CD14-positive monocyte (primary cell): ENCODE data around the gene IBA57. TPM values are rescaled to one million over a fixed set of nuclear protein-coding genes. Genes with fewer than 3 reads are reported as not detected.
A peak's percentile ranks its signal among the peaks of the same experiment; 100 is the strongest.

Experiments used
- DNase-seq, 3 donors: peaks; one replicate each; pipeline ENCODE4 v3.0.0-alpha.2; 2011 to 2022
- H2AFZ ChIP-seq: 2 replicates; pipeline ENCODE4 v1.6.0; 2012; ENCODE audit warnings: mild to moderate bottlenecking, low read depth, low read length, inconsistent platforms; ENCODE audit not compliant: insufficient read depth, poor library complexity, severe bottlenecking
- H3K27ac ChIP-seq, 2 donors: 1 replicate in 1 of 2; 2 replicates in 1 of 2; pipeline ENCODE4 v1.5.1; 2012 to 2013; ENCODE audit warnings: low read length in 2 of 2, control low read depth in 1 of 2, inconsistent platforms in 1 of 2, low read depth in 1 of 2, mild to moderate bottlenecking in 1 of 2
- H3K27me3 ChIP-seq, 2 donors: one replicate each; pipeline versions ENCODE4 v1.6.0 to v1.6.1; 2011 to 2013; ENCODE audit warnings: low read length in 2 of 2; ENCODE audit not compliant: control insufficient read depth in 2 of 2, insufficient read depth in 2 of 2
- H3K36me3 ChIP-seq, 2 donors: replicated peaks in 1 of 2; 1 replicate in 1 of 2; 2 replicates in 1 of 2; pipeline versions ENCODE4 v1.5.1 to v1.6.1; 2012 to 2013; ENCODE audit warnings: low read length in 2 of 2, control low read depth in 1 of 2, inconsistent platforms in 1 of 2, mild to moderate bottlenecking in 1 of 2; ENCODE audit not compliant: insufficient read depth in 2 of 2, control insufficient read depth in 1 of 2
- H3K4me1 ChIP-seq, 2 donors: 1 replicate in 1 of 2; 2 replicates in 1 of 2; pipeline versions ENCODE4 v1.5.1 to v1.6.1; 2012 to 2013; ENCODE audit warnings: low read length in 2 of 2, control low read depth in 1 of 2, inconsistent platforms in 1 of 2, mild to moderate bottlenecking in 1 of 2, moderate library complexity in 1 of 2; ENCODE audit not compliant: insufficient read depth in 2 of 2, control insufficient read depth in 1 of 2
- H3K4me2 ChIP-seq: replicated peaks from 2 replicates; pipeline ENCODE3; 2012; ENCODE audit warnings: low read length, moderate library complexity, mild to moderate bottlenecking; ENCODE audit not compliant: poor library complexity, severe bottlenecking; ENCODE audit errors: extremely low read depth
- H3K4me3 ChIP-seq, 3 experiments: fragments of 200-600 bp in 1 of 3; sonication (generic) in 1 of 3; replicated peaks in 1 of 3; 1 replicate in 2 of 3; 2 replicates in 1 of 3; pipeline ENCODE4 v1.5.1; 2011 to 2013; ENCODE audit warnings: low read length in 3 of 3, mild to moderate bottlenecking in 3 of 3, control low read depth in 2 of 3, low read depth in 2 of 3, inconsistent platforms in 1 of 3, moderate library complexity in 1 of 3
- H3K79me2 ChIP-seq: 2 replicates; pipeline ENCODE4 v1.6.0; 2012; ENCODE audit warnings: mild to moderate bottlenecking, control low read depth, inconsistent platforms, low read length, moderate library complexity; ENCODE audit not compliant: insufficient read depth
- H3K9ac ChIP-seq: 2 replicates; pipeline ENCODE4 v1.6.0; 2017; ENCODE audit warnings: low read length, mild to moderate bottlenecking; ENCODE audit not compliant: insufficient read depth, poor library complexity, severe bottlenecking
- H3K9me3 ChIP-seq, 2 donors: replicated peaks in 1 of 2; 1 replicate in 1 of 2; 2 replicates in 1 of 2; pipeline versions ENCODE4 v1.5.1 to v1.6.1; 2012 to 2013; ENCODE audit warnings: low read length in 2 of 2, control low read depth in 1 of 2; ENCODE audit not compliant: control insufficient read depth in 1 of 2, insufficient read depth in 1 of 2
- H4K20me1 ChIP-seq: 2 replicates; pipeline ENCODE4 v1.6.0; 2012; ENCODE audit warnings: mild to moderate bottlenecking, low read length, control low read depth, moderate library complexity; ENCODE audit not compliant: insufficient read depth
- H3K27ac Mint-ChIP-seq, 7 donors: one replicate each; pipeline ENCODE4 v1.8.0; 2020; ENCODE audit warnings: mild to moderate bottlenecking in 7 of 7, mixed read lengths in 7 of 7, moderate library complexity in 6 of 7, inconsistent platforms in 2 of 7
- H3K27me3 Mint-ChIP-seq, 3 donors: one replicate each; pipeline ENCODE4 v1.8.0; 2021 to 2022; ENCODE audit warnings: low read depth in 3 of 3, mild to moderate bottlenecking in 3 of 3, mixed read lengths in 3 of 3, moderate library complexity in 3 of 3, inconsistent platforms in 1 of 3
- H3K36me3 Mint-ChIP-seq, 2 donors: one replicate each; pipeline ENCODE4 v1.8.0; 2020; ENCODE audit warnings: mixed read lengths in 2 of 2, inconsistent platforms in 1 of 2, mild to moderate bottlenecking in 1 of 2
- H3K4me1 Mint-ChIP-seq: one replicate; pipeline ENCODE4 v1.8.0; 2020; ENCODE audit warnings: mild to moderate bottlenecking, mixed read lengths
- H3K4me3 Mint-ChIP-seq, 2 donors: one replicate each; pipeline ENCODE4 v1.8.0; 2020; ENCODE audit warnings: mild to moderate bottlenecking in 2 of 2, mixed read lengths in 2 of 2, moderate library complexity in 1 of 2
- H3K9me3 Mint-ChIP-seq, 7 donors: one replicate each; pipeline ENCODE4 v1.8.0; 2020 to 2022; ENCODE audit warnings: mixed read lengths in 7 of 7, mild to moderate bottlenecking in 6 of 7, moderate library complexity in 6 of 7, inconsistent platforms in 2 of 7
- CTCF ChIP-seq: fragments of 200-600 bp; IDR thresholded peaks from one replicate; pipeline ENCODE4 v1.8.0; 2022; ENCODE audit warnings: antibody characterized with exemption, mild to moderate bottlenecking
- WGBS: methylation state at CpG from one replicate; pipeline ENCODE4 v1.1.5; 2013; ENCODE audit warnings: missing lambda C conversion rate; ENCODE audit not compliant: insufficient coverage; 5-methylcytosine and 5-hydroxymethylcytosine counted together
- intact Hi-C, 2 donors: fragments of 100-400 bp; cut with micrococcal nuclease; formaldehyde crosslinking; loops; one replicate each; pipeline versions ENCODE4 v1.15.0 to v1.15.1; 2023
- polyA plus RNA-seq, 3 donors: library from polyadenylated mRNA; depleted of rRNA in 1 of 3; unstranded in 2 of 3; stranded (reverse) in 1 of 3; fragments of 300-500 nt in 2 of 3; fragments of >200 nt in 1 of 3; fragmentation: Illumina TruSeq in 2 of 3; gene quantifications; 1 replicate in 2 of 3; 2 replicates in 1 of 3; pipeline ENCODE4 v1.2.3, GENCODE V29; 2012 to 2021

IBA57 gene
- polyA plus RNA-seq, 3 donors: 1.6 to 2.1 (median 1.7) TPM

GRCh38 chr1:228142701-228143136 is 22.9 kb upstream of the IBA57 start:
- H3K4me3 Mint-ChIP-seq: no peak overlapping the region
- Histone ChIP-seq H3K9me3 (no peaks in the 10 kb centered on the region), H3K4me3 (no peak overlapping the region), H3K79me2 (peaks cover 64% of the 10 kb centered on the region), H4K20me1 (peaks cover 74% of the 10 kb centered on the region), H3K4me2 (no peak overlapping the region), H3K9ac (no peak overlapping the region), H2AFZ (no peak overlapping the region), H3K36me3 (peaks cover 22 to 27% of the 10 kb centered on the region in 2 donors), H3K27ac (no peak overlapping the region), H3K4me1 (peaks cover 27 to 38% of the 10 kb centered on the region in 2 donors), H3K27me3 (no peaks in the 10 kb centered on the region)
- H3K36me3 Mint-ChIP-seq: peaks cover 17 to 43% of the 10 kb centered on the region in 2 donors
- no peak for TF ChIP-seq CTCF
- H3K9me3 Mint-ChIP-seq: no peaks in the 10 kb centered on the region
- peaks cover 0 to 5% (median 0%) of the 10 kb centered on the region in 3 donors for H3K27me3 Mint-ChIP-seq
- H3K27ac Mint-ChIP-seq: peak overlapping the region in 6 of 7 donors; percentile 22 to 79 (median 55)
- 95% methylated on average over 10 of the region's 11 CpGs for WGBS
- DNase-seq: no peak
- intact Hi-C loops: loop anchor here in 1 of 2 donors (5.0 kb wide), 1 partner anchor 35 kb away; the partner anchor contains the start of gene MRPL55
- H3K4me1 Mint-ChIP-seq: peaks cover 41% of the 10 kb centered on the region

DNA sequence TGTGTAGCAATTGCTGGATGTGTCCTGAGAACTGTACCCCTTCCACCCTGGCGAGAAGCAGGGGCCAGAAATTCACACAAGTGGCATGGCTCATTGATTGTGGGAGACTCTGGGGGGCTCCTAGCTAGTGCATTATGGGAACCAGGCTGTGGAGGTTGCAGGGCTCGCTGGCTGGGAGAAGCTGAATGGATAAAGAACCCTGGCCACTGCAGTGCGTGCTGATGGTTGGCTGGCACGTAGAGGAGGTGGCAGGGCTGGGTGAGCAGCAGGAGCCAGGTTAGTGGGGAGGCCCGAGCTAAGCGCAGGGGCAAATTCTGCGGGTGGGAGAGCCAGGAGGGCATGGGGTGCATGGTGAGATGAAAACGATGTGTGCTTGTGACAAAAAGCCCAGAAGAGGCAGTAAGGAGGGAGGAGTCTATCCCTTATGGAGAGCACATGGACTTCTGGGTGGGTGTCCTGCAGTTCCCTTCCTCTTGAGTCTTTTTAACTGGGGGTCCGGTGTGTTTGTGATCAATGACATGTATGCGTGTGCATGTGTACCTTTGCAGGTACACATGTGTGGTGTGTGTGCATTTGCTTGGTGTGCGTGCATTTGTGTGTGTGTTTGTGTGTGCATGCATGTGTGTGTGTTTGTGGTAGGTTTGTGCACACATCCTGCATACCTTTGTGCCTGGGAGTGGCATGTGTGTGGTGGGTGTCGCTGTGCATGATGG is 22.0 kb upstream of the IBA57 start:
- peaks cover 23 to 31% of the 10 kb centered on the region in 2 donors for H3K4me1 ChIP-seq
- WGBS: 96% methylated on average over 11 of the region's 12 CpGs

More for the DNA sequence above, 22.0 kb upstream of the IBA57 start:
- Histone ChIP-seq H3K79me2 (peaks cover 64% of the 10 kb centered on the region), H3K27ac (no peak overlapping the region), H2AFZ (no peak overlapping the region), H3K36me3 (peaks cover 31 to 36% of the 10 kb centered on the region in 2 donors), H4K20me1 (peaks cover 83% of the 10 kb centered on the region), H3K27me3 (no peaks in the 10 kb centered on the region), H3K4me2 (no peak overlapping the region), H3K9ac (no peak overlapping the region), H3K9me3 (no peaks in the 10 kb centered on the region), H3K4me3 (no peak overlapping the region)
- no peak for DNase-seq
- intact Hi-C loops: loop anchor here in 1 of 2 donors (5.0 kb wide), 1 partner anchor 36 kb away; the partner anchor contains the start of gene MRPL55
- Mint-ChIP-seq H3K36me3 (peaks cover 17 to 48% of the 10 kb centered on the region in 2 donors), H3K4me1 (peaks cover 34% of the 10 kb centered on the region), H3K9me3 (no peaks in the 10 kb centered on the region), H3K27ac (peak overlapping the region in 1 of 7 donors; percentile 59), H3K4me3 (no peak overlapping the region), H3K27me3 (peaks cover 0 to 5% (median 0%) of the 10 kb centered on the region in 3 donors)
- no peak for TF ChIP-seq CTCF
